Liver (tissue), 9 donors: ENCODE data around the gene ADAMTS15. TPM values are rescaled to one million over a fixed set of nuclear protein-coding genes. Genes with fewer than 3 reads are reported as not detected.

Experiments used
- DNase-seq: peaks from one replicate; pipeline ENCODE4 v3.0.0-alpha.2; 2017; ENCODE audit warnings: low spot score
- H3K27ac ChIP-seq, 2 donors: one replicate each; pipeline ENCODE4 v1.7.0; 2013; ENCODE audit warnings: inconsistent platforms in 2 of 2, low read length in 2 of 2, control low read depth in 1 of 2, low read depth in 1 of 2, mild to moderate bottlenecking in 1 of 2
- H3K27me3 ChIP-seq, 4 donors: one replicate each; pipeline versions ENCODE4 v1.6.1 to v1.7.0; 2013; ENCODE audit warnings: low read length in 3 of 4, inconsistent platforms in 1 of 4, mild to moderate bottlenecking in 1 of 4, moderate library complexity in 1 of 4; ENCODE audit not compliant: control insufficient read depth in 4 of 4, insufficient read depth in 4 of 4
- H3K36me3 ChIP-seq, 4 donors: one replicate each; pipeline versions ENCODE4 v1.6.1 to v1.7.0; 2013; ENCODE audit warnings: low read length in 3 of 4, mild to moderate bottlenecking in 3 of 4, low read depth in 1 of 4, moderate library complexity in 1 of 4; ENCODE audit not compliant: control insufficient read depth in 4 of 4, insufficient read depth in 3 of 4
- H3K4me1 ChIP-seq, 4 donors: one replicate each; pipeline versions ENCODE4 v1.6.1 to v1.7.0; 2013; ENCODE audit warnings: low read length in 3 of 4, mild to moderate bottlenecking in 3 of 4, moderate library complexity in 1 of 4; ENCODE audit not compliant: control insufficient read depth in 4 of 4, insufficient read depth in 4 of 4
- H3K4me3 ChIP-seq, 3 donors: one replicate each; pipeline versions ENCODE4 v1.6.1 to v1.7.0; 2013; ENCODE audit warnings: low read length in 3 of 3, control low read depth in 1 of 3, low read depth in 1 of 3, mild to moderate bottlenecking in 1 of 3
- H3K9ac ChIP-seq, 2 donors: one replicate each; pipeline ENCODE4 v1.7.0; 2013; ENCODE audit warnings: low read length in 2 of 2, mild to moderate bottlenecking in 2 of 2, moderate library complexity in 2 of 2, control low read depth in 1 of 2, low read depth in 1 of 2
- H3K9me3 ChIP-seq, 4 donors: one replicate each; pipeline versions ENCODE4 v1.6.1 to v1.7.0; 2013; ENCODE audit warnings: low read length in 3 of 4; ENCODE audit not compliant: control insufficient read depth in 4 of 4
- ATF3 ChIP-seq: IDR thresholded peaks from 2 replicates; pipeline ENCODE4 v1.6.1; 2016; ENCODE audit warnings: antibody characterized with exemption
- CTCF ChIP-seq: fragments of 150-350 bp; IDR thresholded peaks from 2 replicates; pipeline ENCODE4 v1.5.1; 2017; ENCODE audit warnings: improper control_type of control experiment, low read depth, low read length; ENCODE audit not compliant: missing input control
- EGR1 ChIP-seq, 2 donors: IDR thresholded peaks; 2 replicates each; pipeline ENCODE4 v1.6.1; 2016 to 2018; ENCODE audit warnings: antibody characterized with exemption in 2 of 2, low read depth in 2 of 2
- FOXA1 ChIP-seq: IDR thresholded peaks from 2 replicates; pipeline ENCODE4 v1.6.1; 2016; ENCODE audit warnings: antibody characterized with exemption
- FOXA2 ChIP-seq: IDR thresholded peaks from 2 replicates; pipeline ENCODE4 v1.6.1; 2016; ENCODE audit warnings: antibody characterized with exemption
- HNF4A ChIP-seq, 2 donors: conservative IDR thresholded peaks; 2 replicates each; pipeline ENCODE4 v1.6.1; 2016; ENCODE audit warnings: antibody characterized with exemption in 2 of 2, mild to moderate bottlenecking in 2 of 2
- HNF4G ChIP-seq: IDR thresholded peaks from 2 replicates; pipeline ENCODE4 v1.6.1; 2016; ENCODE audit warnings: antibody characterized with exemption
- JUND ChIP-seq, 2 donors: IDR thresholded peaks; 2 replicates each; pipeline ENCODE4 v1.6.1; 2016; ENCODE audit warnings: antibody characterized with exemption in 2 of 2
- MAX ChIP-seq: IDR thresholded peaks from 2 replicates; pipeline ENCODE4 v1.6.1; 2016; ENCODE audit warnings: antibody characterized with exemption
- NR2F2 ChIP-seq: IDR thresholded peaks from 2 replicates; pipeline ENCODE4 v1.6.1; 2016; ENCODE audit warnings: antibody characterized with exemption
- RAD21 ChIP-seq, 2 donors: IDR thresholded peaks; 2 replicates each; pipeline ENCODE4 v1.6.1; 2016; ENCODE audit warnings: antibody characterized with exemption in 2 of 2, mild to moderate bottlenecking in 2 of 2
- REST ChIP-seq: IDR thresholded peaks from 2 replicates; pipeline ENCODE4 v1.6.1; 2016; ENCODE audit warnings: antibody characterized with exemption, mild to moderate bottlenecking
- TAF1 ChIP-seq: conservative IDR thresholded peaks from 2 replicates; pipeline ENCODE4 v1.6.1; 2016; ENCODE audit warnings: antibody characterized with exemption, mild to moderate bottlenecking
- YY1 ChIP-seq: IDR thresholded peaks from 2 replicates; pipeline ENCODE4 v1.6.1; 2016; ENCODE audit warnings: antibody characterized with exemption, mild to moderate bottlenecking
- ZBTB33 ChIP-seq: IDR thresholded peaks from 2 replicates; pipeline ENCODE4 v1.6.1; 2016; ENCODE audit warnings: antibody characterized with exemption
- WGBS: extraction: QIAGEN DNeasy Blood & Tissue Kit; methylation state at CpG from one replicate; pipeline ENCODE4 v1.1.7; 2013; 5-methylcytosine and 5-hydroxymethylcytosine counted together
- polyA plus RNA-seq, 2 donors: library from polyadenylated mRNA; stranded (reverse) in 1 of 2; unstranded in 1 of 2; fragments of 200-250 nt in 1 of 2; fragments of >200 nt in 1 of 2; fragmentation: Nextera tagmentation in 1 of 2; extraction: Ambion mirVana in 1 of 2; gene quantifications; one replicate each; pipeline versions ENCODE4 v1.2.1 to v1.2.3, GENCODE V29; 2013 to 2015
- total RNA-seq, 2 donors: library from RNA; depleted of rRNA; stranded (reverse); fragments of >200 nt; gene quantifications; one replicate each; pipeline ENCODE4 v1.2.3, GENCODE V29; 2014
- donor health status: healthy.
- donor health status: healthy.
- donor health status: healthy.
- donor health status: healthy.
- donor health status: healthy.

The ADAMTS15 gene
- total and polyA plus RNA-seq, 4 donors: 0.06 to 1.3 (median 0.77) TPM

- Histone ChIP-seq H3K9ac (no peak overlapping the region), H3K27ac (no peak overlapping the region), H3K4me3 (no peak overlapping the region), H3K4me1 (no peaks in the 10 kb centered on the region), H3K9me3 (no peaks in the 10 kb centered on the region), H3K36me3 (no peaks in the 10 kb centered on the region), H3K27me3 (peaks cover 0 to 8% (median under 1%) of the 10 kb centered on the region in 4 donors)
- TF ChIP-seq YY1 (no peak), JUND (IDR thresholded peaks at IDR 0.05) (no peak), REST (no peak), EGR1 (IDR thresholded peaks at IDR 0.05; ENCODE audit: low read depth in 2 of 2) (no peak), ATF3 (no peak), TAF1 (no peak), HNF4A (conservative IDR thresholded peaks at IDR 0.05) (no peak), MAX (no peak), NR2F2 (no peak), FOXA1 (no peak), ZBTB33 (no peak), FOXA2 (no peak), HNF4G (no peak)
- 79% methylated on average over 20 of the region's 20 CpGs for WGBS
- DNase-seq: no peak
Measured at GRCh38 chr11:130457623-130458409, 9.4 kb downstream of the ADAMTS15 start.

GRCh38 chr11:130458410-130458729 lies 9.9 kb downstream of the ADAMTS15 start:
- Histone ChIP-seq H3K9me3 (no peaks in the 10 kb centered on the region), H3K4me1 (no peaks in the 10 kb centered on the region), H3K9ac (no peak overlapping the region), H3K4me3 (no peak overlapping the region), H3K27ac (no peak overlapping the region), H3K36me3 (no peaks in the 10 kb centered on the region), H3K27me3 (peaks cover 0 to 8% (median under 1%) of the 10 kb centered on the region in 4 donors)
- no peak for TF ChIP-seq HNF4A (conservative IDR thresholded peaks at IDR 0.05)
- no peak for TF ChIP-seq TAF1
- TF ChIP-seq CTCF: no peak
- TF ChIP-seq EGR1 (IDR thresholded peaks at IDR 0.05; ENCODE audit: low read depth in 2 of 2): no peak
- no peak for TF ChIP-seq YY1
- TF ChIP-seq JUND (IDR thresholded peaks at IDR 0.05): no peak
- TF ChIP-seq RAD21 (IDR thresholded peaks at IDR 0.05): no peak
- WGBS: 79% methylated on average over 4 of the region's 4 CpGs
- DNase-seq: no peak
